Measurements from ENCODE around the gene RNASET2. TPM values are rescaled to one million over a fixed set of nuclear protein-coding genes. Genes with fewer than 3 reads are reported as not detected.
"Not testable (repeated sequence)": the region's sequence is repeated elsewhere in the genome, so short reads cannot be mapped to it uniquely, and the experiment has no call there.

The RNASET2 gene
- polyA plus RNA-seq, 1 donor from 2014 or later = 73.9 TPM

DNA sequence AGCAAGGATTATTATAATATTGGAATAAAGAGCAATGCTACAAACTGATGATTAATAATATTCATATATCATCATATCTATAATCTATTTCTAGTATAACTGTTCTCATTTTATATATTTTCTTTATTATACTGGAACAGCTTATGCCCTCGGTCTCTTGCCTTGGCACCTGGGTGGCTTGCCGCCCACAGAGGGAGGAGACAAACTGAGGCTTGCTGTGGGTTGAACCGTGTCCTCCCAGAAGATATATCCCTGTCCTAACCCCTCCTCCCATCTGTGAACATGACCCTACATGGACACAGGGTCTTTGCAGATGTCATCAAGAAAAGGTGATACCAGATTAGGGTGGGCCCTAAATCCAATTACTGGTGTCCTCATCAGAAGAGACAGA, 4.7 kb downstream of the RNASET2 start:
- no peak overlapping the region for H3K4me3 ChIP-seq (ENCODE audit: low read length)
- TF ChIP-seq TAF1 (IDR thresholded peaks at IDR 0.05; ENCODE audit: low read depth) (no peak), EZH2 (IDR thresholded peaks at IDR 0.05; ENCODE audit: borderline replicate concordance, insufficient read depth, low read length, poor library complexity, severe bottlenecking) (no peak), RAD21 (conservative IDR thresholded peaks at IDR 0.05) (no peak), SMC3 (conservative IDR thresholded peaks at IDR 0.05; ENCODE audit: poor library complexity) (no peak), MXI1 (conservative IDR thresholded peaks at IDR 0.05; ENCODE audit: poor library complexity, severe bottlenecking) (no peak), POLR2AphosphoS5 (IDR thresholded peaks at IDR 0.05) (no peak), EP300 (conservative IDR thresholded peaks at IDR 0.05; ENCODE audit: poor library complexity, severe bottlenecking) (no peak)
- TF ChIP-seq, protein P1, sequence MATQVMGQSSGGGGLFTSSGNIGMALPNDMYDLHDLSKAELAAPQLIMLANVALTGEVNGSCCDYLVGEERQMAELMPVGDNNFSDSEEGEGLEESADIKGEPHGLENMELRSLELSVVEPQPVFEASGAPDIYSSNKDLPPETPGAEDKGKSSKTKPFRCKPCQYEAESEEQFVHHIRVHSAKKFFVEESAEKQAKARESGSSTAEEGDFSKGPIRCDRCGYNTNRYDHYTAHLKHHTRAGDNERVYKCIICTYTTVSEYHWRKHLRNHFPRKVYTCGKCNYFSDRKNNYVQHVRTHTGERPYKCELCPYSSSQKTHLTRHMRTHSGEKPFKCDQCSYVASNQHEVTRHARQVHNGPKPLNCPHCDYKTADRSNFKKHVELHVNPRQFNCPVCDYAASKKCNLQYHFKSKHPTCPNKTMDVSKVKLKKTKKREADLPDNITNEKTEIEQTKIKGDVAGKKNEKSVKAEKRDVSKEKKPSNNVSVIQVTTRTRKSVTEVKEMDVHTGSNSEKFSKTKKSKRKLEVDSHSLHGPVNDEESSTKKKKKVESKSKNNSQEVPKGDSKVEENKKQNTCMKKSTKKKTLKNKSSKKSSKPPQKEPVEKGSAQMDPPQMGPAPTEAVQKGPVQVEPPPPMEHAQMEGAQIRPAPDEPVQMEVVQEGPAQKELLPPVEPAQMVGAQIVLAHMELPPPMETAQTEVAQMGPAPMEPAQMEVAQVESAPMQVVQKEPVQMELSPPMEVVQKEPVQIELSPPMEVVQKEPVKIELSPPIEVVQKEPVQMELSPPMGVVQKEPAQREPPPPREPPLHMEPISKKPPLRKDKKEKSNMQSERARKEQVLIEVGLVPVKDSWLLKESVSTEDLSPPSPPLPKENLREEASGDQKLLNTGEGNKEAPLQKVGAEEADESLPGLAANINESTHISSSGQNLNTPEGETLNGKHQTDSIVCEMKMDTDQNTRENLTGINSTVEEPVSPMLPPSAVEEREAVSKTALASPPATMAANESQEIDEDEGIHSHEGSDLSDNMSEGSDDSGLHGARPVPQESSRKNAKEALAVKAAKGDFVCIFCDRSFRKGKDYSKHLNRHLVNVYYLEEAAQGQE (IDR thresholded peaks at IDR 0.05; ENCODE audit: borderline replicate concordance) = no peak
- TF ChIP-seq, protein P2, sequence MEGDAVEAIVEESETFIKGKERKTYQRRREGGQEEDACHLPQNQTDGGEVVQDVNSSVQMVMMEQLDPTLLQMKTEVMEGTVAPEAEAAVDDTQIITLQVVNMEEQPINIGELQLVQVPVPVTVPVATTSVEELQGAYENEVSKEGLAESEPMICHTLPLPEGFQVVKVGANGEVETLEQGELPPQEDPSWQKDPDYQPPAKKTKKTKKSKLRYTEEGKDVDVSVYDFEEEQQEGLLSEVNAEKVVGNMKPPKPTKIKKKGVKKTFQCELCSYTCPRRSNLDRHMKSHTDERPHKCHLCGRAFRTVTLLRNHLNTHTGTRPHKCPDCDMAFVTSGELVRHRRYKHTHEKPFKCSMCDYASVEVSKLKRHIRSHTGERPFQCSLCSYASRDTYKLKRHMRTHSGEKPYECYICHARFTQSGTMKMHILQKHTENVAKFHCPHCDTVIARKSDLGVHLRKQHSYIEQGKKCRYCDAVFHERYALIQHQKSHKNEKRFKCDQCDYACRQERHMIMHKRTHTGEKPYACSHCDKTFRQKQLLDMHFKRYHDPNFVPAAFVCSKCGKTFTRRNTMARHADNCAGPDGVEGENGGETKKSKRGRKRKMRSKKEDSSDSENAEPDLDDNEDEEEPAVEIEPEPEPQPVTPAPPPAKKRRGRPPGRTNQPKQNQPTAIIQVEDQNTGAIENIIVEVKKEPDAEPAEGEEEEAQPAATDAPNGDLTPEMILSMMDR (IDR thresholded peaks at IDR 0.05; ENCODE audit: poor library complexity, severe bottlenecking) = no peak

DNA sequence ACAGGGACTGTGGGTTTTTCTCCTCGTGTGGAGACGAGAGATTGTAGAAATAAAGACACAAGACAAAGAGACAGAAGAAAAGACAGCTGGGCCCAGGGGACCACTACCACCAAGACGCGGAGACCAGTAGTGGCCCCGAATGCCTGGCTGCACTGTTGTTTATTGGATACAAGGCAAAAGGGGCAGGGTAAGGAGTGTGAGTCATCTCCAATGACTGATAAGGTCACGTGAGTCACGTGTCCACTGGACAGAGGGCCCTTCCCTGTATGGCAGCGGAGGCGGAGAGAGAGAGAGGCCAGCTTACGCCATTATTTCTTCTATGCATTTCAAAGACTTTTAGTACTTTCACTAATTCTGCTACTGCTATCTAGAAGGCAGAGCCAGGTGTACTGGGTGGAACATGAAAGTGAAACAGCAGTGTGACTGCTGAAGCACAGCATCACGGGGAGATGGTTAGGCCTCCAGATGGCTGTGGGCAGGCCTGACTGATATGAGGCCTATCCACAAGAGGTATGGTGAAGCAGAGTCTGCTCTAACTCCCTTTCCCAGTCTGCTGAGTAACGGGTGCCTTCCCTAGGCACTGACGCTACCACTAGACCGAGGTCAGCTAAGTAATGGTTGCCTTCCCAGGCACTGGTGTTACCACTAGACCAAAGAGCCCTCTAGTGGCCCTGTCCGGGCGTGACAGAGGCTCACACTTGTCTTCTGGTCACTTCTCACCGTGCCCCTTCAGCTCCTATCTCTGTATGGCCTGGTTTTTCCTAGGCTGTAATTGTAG, 5.3 kb downstream of the RNASET2 start:
- peak; percentile 66 for TF ChIP-seq SMC3 (conservative IDR thresholded peaks at IDR 0.05; ENCODE audit: poor library complexity)
- TF ChIP-seq, protein P2 (IDR thresholded peaks at IDR 0.05; ENCODE audit: poor library complexity, severe bottlenecking) = peak; percentile 61
- TF ChIP-seq RAD21 (conservative IDR thresholded peaks at IDR 0.05) = peak; percentile 62
- not testable (repeated sequence) for H3K4me2 ChIP-seq (ENCODE audit: low read length); H3K79me2 ChIP-seq (replicated peaks; ENCODE audit: insufficient read depth, low read length); H3F3A ChIP-seq (ENCODE audit: insufficient read depth, low read length, poor library complexity, severe bottlenecking); H4K20me1 ChIP-seq (ENCODE audit: insufficient read depth); H3K9me2 ChIP-seq (ENCODE audit: insufficient read depth, low read length); H3K36me3 ChIP-seq (ENCODE audit: insufficient read depth, low read length); H3K27ac ChIP-seq (ENCODE audit: low read length); H2AFZ ChIP-seq (ENCODE audit: low read depth, low read length); H3K4me3 ChIP-seq (ENCODE audit: low read length); H3K27me3 ChIP-seq (ENCODE audit: insufficient read depth, low read depth, low read length); H3K9ac ChIP-seq (ENCODE audit: low read length); H3K9me3 ChIP-seq (ENCODE audit: low read length)

More for the DNA sequence above, 4.7 kb downstream of the RNASET2 start:
- Histone ChIP-seq H3K9me2 (ENCODE audit: insufficient read depth, low read length) (no peaks in the 10 kb centered on the region), H3F3A (ENCODE audit: insufficient read depth, low read length, poor library complexity, severe bottlenecking) (no peaks in the 10 kb centered on the region), H3K79me2 (replicated peaks; ENCODE audit: insufficient read depth, low read length) (no peaks in the 10 kb centered on the region), H4K20me1 (ENCODE audit: insufficient read depth) (no peaks in the 10 kb centered on the region), H3K27me3 (ENCODE audit: insufficient read depth, low read depth, low read length) (no peaks in the 10 kb centered on the region), H3K36me3 (ENCODE audit: insufficient read depth, low read length) (no peaks in the 10 kb centered on the region), H3K27ac (ENCODE audit: low read length) (no peak overlapping the region), H3K4me2 (ENCODE audit: low read length) (no peak overlapping the region), H2AFZ (ENCODE audit: low read depth, low read length) (no peak overlapping the region), H3K9me3 (ENCODE audit: low read length) (no peaks in the 10 kb centered on the region), H3K9ac (ENCODE audit: low read length) (no peak overlapping the region)

Measured in neural cell (in vitro differentiated cells).